NCI-H1694 (cell line): ENCODE data around the gene EEF1AKMT4.

Experiments used
- DNase-seq: peaks from one replicate; lab custom pipeline; 2025; lab: John Stamatoyannopoulos, UW

Gene EEF1AKMT4

GRCh38 chr3:184298759-184299487 is 49.5 kb downstream of the EEF1AKMT4 start, which contains the start of gene PSMD2:
Gene PSMD2, plus strand, starts transcription at chr3:184299241. Its CDS starts 26 bp downstream, at chr3:184299267.
- DNase-seq: peak; percentile 95

DNA sequence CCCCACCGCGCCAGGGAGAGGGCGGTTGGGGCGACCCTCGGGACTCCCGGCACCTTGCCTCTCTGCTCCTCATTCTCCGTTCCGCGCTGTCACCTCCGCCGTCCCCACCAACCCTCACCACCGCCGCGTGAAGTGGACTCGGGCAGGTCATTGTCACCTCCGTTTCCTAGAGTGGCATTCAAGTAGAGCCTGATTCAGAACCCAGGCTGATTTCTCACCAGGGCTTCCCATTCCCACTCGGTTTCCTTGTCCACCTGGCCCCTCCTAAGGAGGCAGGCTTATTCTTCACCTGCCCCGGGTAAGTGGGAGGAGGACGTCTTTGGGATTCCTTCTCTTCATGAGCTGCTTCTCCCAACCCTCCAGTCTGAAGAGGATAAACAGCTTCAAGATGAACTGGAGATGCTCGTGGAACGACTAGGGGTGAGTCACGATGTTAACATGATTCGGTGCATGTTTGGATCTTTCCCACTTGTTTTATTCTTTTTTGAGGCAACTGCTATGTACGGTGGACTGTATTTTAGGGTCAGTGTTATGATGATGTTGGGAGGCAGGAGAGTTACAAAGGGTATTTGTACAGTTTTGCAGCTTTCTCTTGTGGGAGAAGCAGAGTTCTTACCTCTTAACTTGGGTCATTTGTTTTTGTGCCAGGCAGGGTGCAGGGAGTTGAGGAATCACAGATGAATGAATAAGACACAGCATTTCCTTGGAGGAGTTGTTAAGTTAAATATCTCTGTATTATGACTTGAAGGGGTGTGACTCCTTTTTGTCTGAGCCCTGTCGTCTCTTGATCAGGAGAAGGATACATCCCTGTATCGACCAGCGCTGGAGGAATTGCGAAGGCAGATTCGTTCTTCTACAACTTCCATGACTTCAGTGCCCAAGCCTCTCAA is 50.3 kb downstream of the EEF1AKMT4 start:
- DNase-seq: no peak

GRCh38 chr3:184300378-184300720 is 50.9 kb downstream of the EEF1AKMT4 start:
- no peak for DNase-seq

DNA sequence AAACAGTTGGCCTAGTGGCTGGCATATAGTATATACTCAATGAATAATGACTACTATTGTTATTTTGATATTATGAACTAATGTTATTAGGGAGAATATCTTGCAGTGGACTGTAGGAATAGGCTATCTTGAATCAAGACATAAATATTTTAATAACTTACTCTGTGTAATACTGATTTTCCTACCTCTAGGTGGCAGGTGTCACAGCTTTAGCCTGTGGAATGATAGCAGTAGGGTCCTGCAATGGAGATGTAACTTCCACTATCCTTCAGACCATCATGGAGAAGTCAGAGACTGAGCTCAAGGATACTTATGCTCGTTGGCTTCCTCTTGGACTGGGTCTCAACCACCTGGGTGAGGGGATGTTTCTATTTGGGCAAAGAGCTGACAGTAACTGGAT is 56.1 kb downstream of the EEF1AKMT4 start:
- peak; percentile 15 for DNase-seq

DNA sequence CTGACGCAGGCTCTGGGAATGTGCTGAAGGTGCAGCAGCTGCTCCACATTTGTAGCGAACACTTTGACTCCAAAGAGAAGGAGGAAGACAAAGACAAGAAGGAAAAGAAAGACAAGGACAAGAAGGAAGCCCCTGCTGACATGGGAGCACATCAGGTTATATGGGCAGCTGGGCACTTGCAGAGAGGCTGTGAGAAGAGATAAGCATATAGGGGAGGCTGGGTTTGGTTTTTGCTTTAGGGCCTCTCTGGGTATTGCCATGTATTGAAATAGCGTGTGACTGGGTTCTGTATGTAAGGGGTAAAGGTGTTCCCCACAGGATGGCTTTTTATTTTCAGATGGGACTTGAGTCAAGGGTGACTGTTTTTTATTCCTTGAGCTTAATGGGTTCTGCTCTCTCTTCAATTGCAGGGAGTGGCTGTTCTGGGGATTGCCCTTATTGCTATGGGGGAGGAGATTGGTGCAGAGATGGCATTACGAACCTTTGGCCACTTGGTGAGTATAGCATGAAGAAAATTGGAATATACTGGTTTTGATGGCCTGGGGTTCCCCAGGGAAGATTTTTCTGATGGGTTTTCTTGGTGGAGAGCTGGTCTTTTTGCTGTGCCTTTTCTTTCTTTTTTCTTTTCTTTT is 57.0 kb downstream of the EEF1AKMT4 start:
- DNase-seq: no peak

DNA sequence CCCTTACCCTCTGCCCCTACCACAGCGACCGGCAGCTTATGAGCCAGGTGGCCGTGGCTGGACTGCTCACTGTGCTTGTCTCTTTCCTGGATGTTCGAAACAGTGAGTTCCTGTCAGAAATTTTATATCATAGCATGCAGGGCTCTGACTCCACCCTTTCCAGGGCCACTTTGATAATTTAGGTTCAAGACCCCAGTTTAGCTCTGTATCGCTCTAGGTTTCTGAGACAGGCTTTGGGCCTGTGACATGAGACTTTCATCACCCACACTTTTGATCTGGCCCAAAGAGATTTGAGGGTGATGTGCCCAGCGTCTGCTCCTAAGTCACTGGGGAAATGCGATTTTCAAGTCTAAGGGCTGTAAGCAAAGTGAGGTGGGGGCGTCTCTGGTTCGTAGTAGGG is 58.4 kb downstream of the EEF1AKMT4 start:
- DNase-seq: no peak
